ENCODE data around the gene CRYBA4. TPM values are rescaled to one million over a fixed set of nuclear protein-coding genes. Genes with fewer than 3 reads are reported as not detected.

CRYBA4 gene
- total RNA-seq, 1 experiment from 2014 or later = not detected

DNA sequence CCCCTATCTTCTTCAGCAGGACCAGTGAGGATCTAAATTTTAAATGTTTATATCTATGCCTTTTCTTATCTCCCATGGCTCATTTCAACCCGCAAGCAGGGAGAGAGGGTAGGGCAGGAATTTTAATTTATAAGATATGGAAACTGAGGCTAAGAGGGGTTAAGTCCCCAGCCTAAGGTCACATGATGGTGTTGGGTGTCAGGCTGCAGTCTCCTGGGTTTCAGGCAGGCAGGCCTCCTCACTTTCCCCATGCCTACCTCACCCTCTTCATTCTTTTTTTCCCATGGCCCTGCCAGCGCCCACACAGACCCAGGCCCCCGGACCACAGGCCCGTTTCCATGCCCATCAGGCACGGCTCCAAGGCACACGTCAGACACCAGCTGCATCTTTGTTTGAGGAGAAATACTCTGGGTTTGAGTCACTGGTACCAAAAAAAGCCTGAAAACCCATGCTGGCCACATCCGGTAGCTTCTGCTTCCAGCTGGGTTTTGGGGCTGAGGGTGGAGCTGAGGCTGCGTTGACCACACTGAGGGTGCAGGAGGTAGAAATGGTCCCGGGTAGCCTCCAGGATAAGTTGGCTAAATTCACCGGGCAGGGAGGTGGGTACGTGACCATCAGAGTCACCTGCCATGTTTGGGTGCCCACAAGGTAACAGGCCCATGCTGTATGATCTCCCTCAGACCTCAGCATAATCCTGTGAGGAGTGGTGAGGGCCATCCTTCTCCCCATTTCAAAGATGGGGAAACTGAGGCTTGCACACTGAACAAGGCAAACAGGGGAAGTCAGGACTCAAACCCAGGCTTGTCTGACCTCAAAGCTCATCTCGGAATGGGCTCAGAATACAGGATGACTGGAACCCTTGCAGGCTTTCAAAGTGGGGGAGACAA is 11.4 kb upstream of the CRYBA4 start:
- intact Hi-C loops (cut with micrococcal nuclease; ENCODE audit: unreplicated experiment) (no loop called here), in situ Hi-C loops (cut with HindIII; ENCODE audit: low pct_unique_long_range_greater_than_20kb, low sequenced_read_pairs) (no loop called here)
- no TSS peak for BruUV-seq (replicated peaks)
- H3K4me1 ChIP-seq (ENCODE audit: control insufficient read depth, insufficient read depth, low read length) = no peaks in the 10 kb centered on the region
- ChIA-PET CTCF (no interaction called here), POLR2A (no interaction called here)
- H3K36me3 ChIP-seq (ENCODE audit: control insufficient read depth, insufficient read depth, low read length) = no peaks in the 10 kb centered on the region
- DNase-seq (ENCODE audit: low read depth, low spot score) = no peak
- H3K27me3 ChIP-seq (ENCODE audit: control insufficient read depth, insufficient read depth, low read length) = no peaks in the 10 kb centered on the region
- ATAC-seq = no peak
- TF ChIP-seq POLR2AphosphoS5 (IDR thresholded peaks at IDR 0.05; ENCODE audit: low read depth, low read length) (no peak), CTCF (IDR thresholded peaks at IDR 0.05) (no peak), TCF7L2 (IDR thresholded peaks at IDR 0.05; ENCODE audit: low read depth, low read length) (no peak), SIN3A (IDR thresholded peaks at IDR 0.05; ENCODE audit: borderline replicate concordance, insufficient read depth, low read depth, low read length) (no peak)
- TF ChIP-seq, protein P1, sequence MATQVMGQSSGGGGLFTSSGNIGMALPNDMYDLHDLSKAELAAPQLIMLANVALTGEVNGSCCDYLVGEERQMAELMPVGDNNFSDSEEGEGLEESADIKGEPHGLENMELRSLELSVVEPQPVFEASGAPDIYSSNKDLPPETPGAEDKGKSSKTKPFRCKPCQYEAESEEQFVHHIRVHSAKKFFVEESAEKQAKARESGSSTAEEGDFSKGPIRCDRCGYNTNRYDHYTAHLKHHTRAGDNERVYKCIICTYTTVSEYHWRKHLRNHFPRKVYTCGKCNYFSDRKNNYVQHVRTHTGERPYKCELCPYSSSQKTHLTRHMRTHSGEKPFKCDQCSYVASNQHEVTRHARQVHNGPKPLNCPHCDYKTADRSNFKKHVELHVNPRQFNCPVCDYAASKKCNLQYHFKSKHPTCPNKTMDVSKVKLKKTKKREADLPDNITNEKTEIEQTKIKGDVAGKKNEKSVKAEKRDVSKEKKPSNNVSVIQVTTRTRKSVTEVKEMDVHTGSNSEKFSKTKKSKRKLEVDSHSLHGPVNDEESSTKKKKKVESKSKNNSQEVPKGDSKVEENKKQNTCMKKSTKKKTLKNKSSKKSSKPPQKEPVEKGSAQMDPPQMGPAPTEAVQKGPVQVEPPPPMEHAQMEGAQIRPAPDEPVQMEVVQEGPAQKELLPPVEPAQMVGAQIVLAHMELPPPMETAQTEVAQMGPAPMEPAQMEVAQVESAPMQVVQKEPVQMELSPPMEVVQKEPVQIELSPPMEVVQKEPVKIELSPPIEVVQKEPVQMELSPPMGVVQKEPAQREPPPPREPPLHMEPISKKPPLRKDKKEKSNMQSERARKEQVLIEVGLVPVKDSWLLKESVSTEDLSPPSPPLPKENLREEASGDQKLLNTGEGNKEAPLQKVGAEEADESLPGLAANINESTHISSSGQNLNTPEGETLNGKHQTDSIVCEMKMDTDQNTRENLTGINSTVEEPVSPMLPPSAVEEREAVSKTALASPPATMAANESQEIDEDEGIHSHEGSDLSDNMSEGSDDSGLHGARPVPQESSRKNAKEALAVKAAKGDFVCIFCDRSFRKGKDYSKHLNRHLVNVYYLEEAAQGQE (IDR thresholded peaks at IDR 0.05; ENCODE audit: insufficient read depth in 1 of 2, low read depth in 2 of 2, low read length in 1 of 2) = no peak
- no peaks in the 10 kb centered on the region for H3K9me3 ChIP-seq (ENCODE audit: control insufficient read depth, insufficient read depth, low read depth, low read length)
- no peak overlapping the region for H3K4me3 ChIP-seq (ENCODE audit: low read depth in 2 of 2, low read length in 2 of 2)
- H3K27ac ChIP-seq (ENCODE audit: low read length) = no peak overlapping the region

- Histone ChIP-seq H3K36me3 (ENCODE audit: control insufficient read depth, insufficient read depth, low read length) (no peaks in the 10 kb centered on the region), H3K4me1 (ENCODE audit: control insufficient read depth, insufficient read depth, low read length) (no peaks in the 10 kb centered on the region), H3K9me3 (ENCODE audit: control insufficient read depth, insufficient read depth, low read depth, low read length) (no peaks in the 10 kb centered on the region), H3K4me3 (ENCODE audit: low read depth in 2 of 2, low read length in 2 of 2) (no peak overlapping the region), H3K27me3 (ENCODE audit: control insufficient read depth, insufficient read depth, low read length) (no peaks in the 10 kb centered on the region), H3K27ac (ENCODE audit: low read length) (no peak overlapping the region)
- DNase-seq (ENCODE audit: low read depth, low spot score) (no peak), ATAC-seq (no peak)
- ChIA-PET POLR2A (interaction anchor here (0.6 kb wide), 1 partner anchor 128 kb away, joined by 4 read pairs; the partner anchor contains the start of genes HPS4 and SRRD), CTCF (no interaction called here)
- TF ChIP-seq POLR2AphosphoS5 (IDR thresholded peaks at IDR 0.05; ENCODE audit: low read depth, low read length) (no peak), TCF7L2 (IDR thresholded peaks at IDR 0.05; ENCODE audit: low read depth, low read length) (no peak), CTCF (IDR thresholded peaks at IDR 0.05) (no peak), SIN3A (IDR thresholded peaks at IDR 0.05; ENCODE audit: borderline replicate concordance, insufficient read depth, low read depth, low read length) (no peak)
- TF ChIP-seq, protein P1 (IDR thresholded peaks at IDR 0.05; ENCODE audit: insufficient read depth in 1 of 2, low read depth in 2 of 2, low read length in 1 of 2) = no peak
- in situ Hi-C loops (cut with HindIII; ENCODE audit: low pct_unique_long_range_greater_than_20kb, low sequenced_read_pairs) (no loop called here), intact Hi-C loops (cut with micrococcal nuclease; ENCODE audit: unreplicated experiment) (no loop called here)
- no TSS peak for BruUV-seq (replicated peaks)
These were observed 10.8 kb upstream of the CRYBA4 start for GRCh38 chr22:26610996-26611395.
